HepG2 (cell line): ENCODE data around the gene STOM. TPM values are rescaled to one million over a fixed set of nuclear protein-coding genes. Genes with fewer than 3 reads are reported as not detected.

Experiments
- KMT2A ChIP-seq: sonication (generic); formaldehyde crosslinking; IDR thresholded peaks from 2 replicates; pipeline ENCODE4 v1.4.0; 2020; ENCODE audit warnings: missing genetic modification reagents
- PHF20 ChIP-seq: sonication (generic); formaldehyde crosslinking; IDR thresholded peaks from 2 replicates; pipeline ENCODE4 v1.5.0; 2020; ENCODE audit warnings: mild to moderate bottlenecking, missing genetic modification reagents
- RFX1 ChIP-seq: fragments of 450-650 bp; IDR thresholded peaks from 2 replicates; pipeline ENCODE4 v1.6.1; 2017
- SRSF4 ChIP-seq: fragments of 200-400 bp; formaldehyde crosslinking; IDR thresholded peaks from one replicate; pipeline ENCODE4 v1.6.1; 2018; ENCODE audit warnings: mild to moderate bottlenecking, low read depth, low read length, moderate library complexity; ENCODE audit not compliant: poor library complexity, severe bottlenecking
- SUZ12 ChIP-seq: fragments of 150-350 bp; IDR thresholded peaks from 2 replicates; pipeline ENCODE4 v1.6.1; 2014; ENCODE audit warnings: low read depth, low read length
- TAF1 ChIP-seq: sonication (generic); formaldehyde crosslinking; IDR thresholded peaks from 2 replicates; pipeline ENCODE4 v1.4.0; 2020; ENCODE audit warnings: missing genetic modification reagents
- ZNF20 ChIP-seq: sonication (generic); formaldehyde crosslinking; IDR thresholded peaks from 2 replicates; pipeline ENCODE4 v1.4.0; 2020; ENCODE audit warnings: mild to moderate bottlenecking, moderate library complexity, missing genetic modification reagents
- ZNF570 ChIP-seq: sonication (generic); formaldehyde crosslinking; IDR thresholded peaks from 2 replicates; pipeline ENCODE4 v1.4.0; 2020; ENCODE audit warnings: mild to moderate bottlenecking, missing genetic modification reagents, borderline replicate concordance
- ZNF572 ChIP-seq: sonication (generic); formaldehyde crosslinking; IDR thresholded peaks from 2 replicates; pipeline ENCODE4 v1.5.1; 2020; ENCODE audit warnings: mild to moderate bottlenecking, missing genetic modification reagents
- polyA plus RNA-seq, 8 experiments: library from polyadenylated mRNA; depleted of rRNA in 3 of 8; stranded (reverse) in 7 of 8; unstranded in 1 of 8; fragments of >200 nt; fragmentation: Illumina TruSeq in 4 of 8; extraction: Trizol in 4 of 8; gene quantifications; 2 replicates each; pipeline versions ENCODE4 v1.2.1 to v1.2.3, GENCODE V29; 2011 to 2016; ENCODE audit warnings: low read depth in 4 of 8, missing spikeins in 1 of 8, mixed read lengths in 1 of 8; ENCODE audit not compliant: insufficient read depth in 1 of 8
- total RNA-seq, 5 experiments: library from RNA; depleted of rRNA; stranded (reverse); fragments of >200 nt; fragmentation: Illumina TruSeq; extraction: Trizol; gene quantifications; 2 replicates each; pipeline ENCODE4 v1.2.3, GENCODE V29; 2016; ENCODE audit warnings: low read depth in 1 of 5
- TF ChIP-seq, protein P1 (sequence below): sonication (generic); formaldehyde crosslinking; IDR thresholded peaks from 2 replicates; pipeline ENCODE4 v1.4.0; 2020; ENCODE audit warnings: mild to moderate bottlenecking, missing genetic modification reagents
- TF ChIP-seq, protein P2 (sequence below): sonication (generic); IDR thresholded peaks from 2 replicates; pipeline ENCODE4 v1.6.1; 2016; ENCODE audit warnings: low read depth, borderline replicate concordance
- TF ChIP-seq, protein P3 (sequence below): sonication (generic); formaldehyde crosslinking; IDR thresholded peaks from 2 replicates; pipeline ENCODE4 v1.5.0; 2020; ENCODE audit warnings: missing genetic modification reagents
- TF ChIP-seq, protein P4 (sequence below): sonication (generic); formaldehyde crosslinking; IDR thresholded peaks from 2 replicates; pipeline ENCODE4 v1.5.1; 2020; ENCODE audit warnings: missing genetic modification reagents, mild to moderate bottlenecking, borderline replicate concordance
- TF ChIP-seq, protein P5 (sequence below): sonication (generic); formaldehyde crosslinking; IDR thresholded peaks from 2 replicates; pipeline ENCODE4 v1.5.1; 2020; ENCODE audit warnings: missing genetic modification reagents, mild to moderate bottlenecking, borderline replicate concordance

The STOM gene
- total and polyA plus RNA-seq, 2 of the 13 experiments (the other 11 are each of a cell fraction or from before 2014, with no cell fraction given): 43.6 to 165 TPM

DNA sequence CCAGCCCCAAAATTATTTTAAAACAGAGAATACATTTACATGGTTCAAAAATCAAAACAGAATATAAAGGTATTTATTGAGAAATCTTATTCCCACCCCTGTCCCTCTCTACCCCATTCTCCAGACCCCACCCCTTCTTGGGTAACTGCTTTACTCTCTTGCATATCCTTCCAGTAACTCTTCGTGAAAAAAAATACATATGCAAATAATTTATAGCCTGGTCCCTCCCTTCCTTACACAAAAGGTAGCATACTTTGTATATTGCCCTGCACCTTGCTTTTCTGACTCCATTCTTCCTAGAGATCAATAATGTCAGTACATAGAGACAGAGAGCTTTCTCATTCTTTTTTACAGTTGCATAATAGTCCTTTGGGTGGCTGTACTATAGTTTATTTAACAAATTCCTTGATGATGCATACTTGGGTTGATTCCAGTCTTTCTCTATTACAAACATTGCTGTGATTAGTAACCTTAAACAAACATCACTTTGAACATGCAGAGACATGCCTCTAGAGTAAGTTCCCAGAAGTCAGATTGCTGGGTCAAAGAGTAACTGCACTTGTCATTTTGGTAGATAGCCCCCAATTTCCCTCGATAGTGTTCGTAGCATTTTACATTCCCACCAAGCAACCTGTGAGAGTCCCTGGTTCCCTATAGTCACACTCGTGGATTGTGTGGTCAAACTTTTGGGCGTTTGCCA is 47.9 kb downstream of the STOM start (continued):
- no peak for TF ChIP-seq TAF1 (CRISPR knock-in tag)
- TF ChIP-seq, protein P1, sequence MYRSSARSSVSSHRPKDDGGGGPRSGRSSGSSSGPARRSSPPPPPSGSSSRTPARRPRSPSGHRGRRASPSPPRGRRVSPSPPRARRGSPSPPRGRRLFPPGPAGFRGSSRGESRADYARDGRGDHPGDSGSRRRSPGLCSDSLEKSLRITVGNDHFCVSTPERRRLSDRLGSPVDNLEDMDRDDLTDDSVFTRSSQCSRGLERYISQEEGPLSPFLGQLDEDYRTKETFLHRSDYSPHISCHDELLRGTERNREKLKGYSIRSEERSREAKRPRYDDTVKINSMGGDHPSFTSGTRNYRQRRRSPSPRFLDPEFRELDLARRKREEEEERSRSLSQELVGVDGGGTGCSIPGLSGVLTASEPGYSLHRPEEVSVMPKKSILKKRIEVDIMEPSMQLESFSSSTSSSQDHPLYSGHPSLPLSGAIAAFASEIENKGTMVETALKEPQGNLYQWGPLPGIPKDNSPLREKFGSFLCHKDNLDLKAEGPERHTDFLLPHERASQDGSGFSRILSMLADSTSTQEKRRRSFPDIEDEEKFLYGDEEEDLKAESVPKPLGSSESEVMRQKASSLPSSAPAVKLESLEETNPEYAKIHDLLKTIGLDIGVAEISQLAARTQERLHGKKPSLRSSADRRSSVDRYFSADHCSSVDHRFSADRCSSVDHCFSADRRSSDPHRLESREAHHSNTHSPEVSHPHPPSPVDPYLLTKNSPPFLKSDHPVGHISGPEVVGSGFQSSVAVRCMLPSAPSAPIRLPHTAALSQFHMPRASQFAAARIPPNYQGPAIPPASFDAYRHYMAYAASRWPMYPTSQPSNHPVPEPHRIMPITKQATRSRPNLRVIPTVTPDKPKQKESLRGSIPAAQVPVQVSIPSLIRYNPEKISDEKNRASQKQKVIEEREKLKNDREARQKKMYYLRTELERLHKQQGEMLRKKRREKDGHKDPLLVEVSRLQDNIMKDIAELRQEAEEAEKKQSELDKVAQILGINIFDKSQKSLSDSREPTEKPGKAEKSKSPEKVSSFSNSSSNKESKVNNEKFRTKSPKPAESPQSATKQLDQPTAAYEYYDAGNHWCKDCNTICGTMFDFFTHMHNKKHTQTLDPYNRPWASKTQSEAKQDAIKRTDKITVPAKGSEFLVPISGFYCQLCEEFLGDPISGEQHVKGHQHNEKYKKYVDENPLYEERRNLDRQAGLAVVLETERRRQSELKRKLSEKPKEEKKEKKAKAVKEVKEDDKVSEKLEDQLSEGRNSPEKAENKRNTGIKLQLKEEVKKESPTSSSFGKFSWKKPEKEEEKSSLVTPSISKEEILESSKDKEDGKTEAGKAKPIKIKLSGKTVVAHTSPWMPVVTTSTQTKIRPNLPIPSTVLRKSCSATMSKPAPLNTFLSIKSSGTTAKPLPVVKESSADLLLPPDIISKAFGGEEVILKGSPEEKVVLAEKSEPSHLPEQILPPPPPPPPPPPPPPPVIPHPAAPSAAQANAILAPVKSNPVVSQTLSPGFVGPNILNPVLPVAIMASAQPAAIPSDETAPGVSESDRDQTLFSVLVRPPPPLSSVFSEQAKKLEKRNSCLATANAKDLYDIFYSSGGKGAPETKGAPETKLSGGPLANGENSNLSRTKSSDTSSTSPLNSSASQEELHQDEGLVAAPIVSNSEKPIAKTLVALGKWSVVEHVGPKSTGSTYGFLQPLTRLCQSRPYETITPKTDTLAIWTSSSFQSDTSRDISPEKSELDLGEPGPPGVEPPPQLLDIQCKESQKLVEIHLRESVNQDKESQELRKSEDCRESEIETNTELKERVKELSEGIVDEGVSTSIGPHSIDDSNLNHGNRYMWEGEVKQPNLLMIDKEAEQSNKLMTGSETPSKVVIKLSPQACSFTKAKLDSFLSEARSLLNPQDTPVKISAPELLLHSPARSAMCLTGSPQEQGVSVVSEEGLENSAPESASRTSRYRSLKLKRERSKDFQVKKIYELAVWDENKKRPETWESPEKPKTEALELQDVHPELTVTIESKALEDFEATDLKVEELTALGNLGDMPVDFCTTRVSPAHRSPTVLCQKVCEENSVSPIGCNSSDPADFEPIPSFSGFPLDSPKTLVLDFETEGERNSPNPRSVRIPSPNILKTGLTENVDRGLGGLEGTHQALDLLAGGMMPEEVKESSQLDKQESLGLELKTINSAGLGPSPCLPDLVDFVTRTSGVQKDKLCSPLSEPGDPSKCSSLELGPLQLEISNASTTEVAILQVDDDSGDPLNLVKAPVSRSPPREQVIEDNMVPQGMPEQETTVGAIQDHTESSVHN (CRISPR knock-in tag): no peak
- TF ChIP-seq PHF20 (CRISPR knock-in tag): no peak
- TF ChIP-seq, protein P2, sequence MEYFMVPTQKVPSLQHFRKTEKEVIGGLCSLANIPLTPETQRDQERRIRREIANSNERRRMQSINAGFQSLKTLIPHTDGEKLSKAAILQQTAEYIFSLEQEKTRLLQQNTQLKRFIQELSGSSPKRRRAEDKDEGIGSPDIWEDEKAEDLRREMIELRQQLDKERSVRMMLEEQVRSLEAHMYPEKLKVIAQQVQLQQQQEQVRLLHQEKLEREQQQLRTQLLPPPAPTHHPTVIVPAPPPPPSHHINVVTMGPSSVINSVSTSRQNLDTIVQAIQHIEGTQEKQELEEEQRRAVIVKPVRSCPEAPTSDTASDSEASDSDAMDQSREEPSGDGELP: 0 out of 2 replicates have a peak, but pooled peaks have one; percentile 51
- TF ChIP-seq, protein P3, sequence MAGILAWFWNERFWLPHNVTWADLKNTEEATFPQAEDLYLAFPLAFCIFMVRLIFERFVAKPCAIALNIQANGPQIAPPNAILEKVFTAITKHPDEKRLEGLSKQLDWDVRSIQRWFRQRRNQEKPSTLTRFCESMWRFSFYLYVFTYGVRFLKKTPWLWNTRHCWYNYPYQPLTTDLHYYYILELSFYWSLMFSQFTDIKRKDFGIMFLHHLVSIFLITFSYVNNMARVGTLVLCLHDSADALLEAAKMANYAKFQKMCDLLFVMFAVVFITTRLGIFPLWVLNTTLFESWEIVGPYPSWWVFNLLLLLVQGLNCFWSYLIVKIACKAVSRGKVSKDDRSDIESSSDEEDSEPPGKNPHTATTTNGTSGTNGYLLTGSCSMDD (CRISPR knock-in tag): no peak
- no peak for TF ChIP-seq ZNF570 (CRISPR knock-in tag)
- TF ChIP-seq ZNF20 (CRISPR knock-in tag): 0 out of 2 replicates have a peak, but pooled peaks have one; percentile 7
- TF ChIP-seq, protein P4, sequence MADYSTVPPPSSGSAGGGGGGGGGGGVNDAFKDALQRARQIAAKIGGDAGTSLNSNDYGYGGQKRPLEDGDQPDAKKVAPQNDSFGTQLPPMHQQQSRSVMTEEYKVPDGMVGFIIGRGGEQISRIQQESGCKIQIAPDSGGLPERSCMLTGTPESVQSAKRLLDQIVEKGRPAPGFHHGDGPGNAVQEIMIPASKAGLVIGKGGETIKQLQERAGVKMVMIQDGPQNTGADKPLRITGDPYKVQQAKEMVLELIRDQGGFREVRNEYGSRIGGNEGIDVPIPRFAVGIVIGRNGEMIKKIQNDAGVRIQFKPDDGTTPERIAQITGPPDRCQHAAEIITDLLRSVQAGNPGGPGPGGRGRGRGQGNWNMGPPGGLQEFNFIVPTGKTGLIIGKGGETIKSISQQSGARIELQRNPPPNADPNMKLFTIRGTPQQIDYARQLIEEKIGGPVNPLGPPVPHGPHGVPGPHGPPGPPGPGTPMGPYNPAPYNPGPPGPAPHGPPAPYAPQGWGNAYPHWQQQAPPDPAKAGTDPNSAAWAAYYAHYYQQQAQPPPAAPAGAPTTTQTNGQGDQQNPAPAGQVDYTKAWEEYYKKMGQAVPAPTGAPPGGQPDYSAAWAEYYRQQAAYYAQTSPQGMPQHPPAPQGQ: no peak
- TF ChIP-seq SUZ12: no peak
- peak; percentile 29; the same call in 1 of the 2 replicates for TF ChIP-seq KMT2A
- TF ChIP-seq ZNF572 (CRISPR knock-in tag): no peak
- no peak for TF ChIP-seq RFX1
- TF ChIP-seq, protein P5, sequence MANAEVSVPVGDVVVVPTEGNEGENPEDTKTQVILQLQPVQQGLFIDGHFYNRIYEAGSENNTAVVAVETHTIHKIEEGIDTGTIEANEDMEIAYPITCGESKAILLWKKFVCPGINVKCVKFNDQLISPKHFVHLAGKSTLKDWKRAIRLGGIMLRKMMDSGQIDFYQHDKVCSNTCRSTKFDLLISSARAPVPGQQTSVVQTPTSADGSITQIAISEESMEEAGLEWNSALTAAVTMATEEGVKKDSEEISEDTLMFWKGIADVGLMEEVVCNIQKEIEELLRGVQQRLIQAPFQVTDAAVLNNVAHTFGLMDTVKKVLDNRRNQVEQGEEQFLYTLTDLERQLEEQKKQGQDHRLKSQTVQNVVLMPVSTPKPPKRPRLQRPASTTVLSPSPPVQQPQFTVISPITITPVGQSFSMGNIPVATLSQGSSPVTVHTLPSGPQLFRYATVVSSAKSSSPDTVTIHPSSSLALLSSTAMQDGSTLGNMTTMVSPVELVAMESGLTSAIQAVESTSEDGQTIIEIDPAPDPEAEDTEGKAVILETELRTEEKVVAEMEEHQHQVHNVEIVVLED (CRISPR knock-in tag): peak; percentile 60; the same call in 1 of the 2 replicates
- TF ChIP-seq SRSF4: no peak
